Osteoblast (primary cell): ENCODE results near the gene NLGN1. TPM values are rescaled to one million over a fixed set of nuclear protein-coding genes. Genes with fewer than 3 reads are reported as not detected.
"Not testable (repeated sequence)": the region's sequence is repeated elsewhere in the genome, so short reads cannot be mapped to it uniquely, and the experiment has no call there.

ENCODE experiments used
- DNase-seq: peaks from one replicate; pipeline ENCODE4 v3.0.0; 2011; ENCODE audit warnings: low spot score, mixed read lengths; ENCODE audit not compliant: insufficient read length; ENCODE audit errors: missing footprints
- H2AFZ ChIP-seq: 2 replicates; pipeline ENCODE4 v1.6.0; 2011; ENCODE audit warnings: mild to moderate bottlenecking, low read length
- H3K27ac ChIP-seq: 2 replicates; pipeline ENCODE4 v1.5.1; 2011; ENCODE audit warnings: mild to moderate bottlenecking, low read depth, low read length, moderate library complexity
- H3K27me3 ChIP-seq: 2 replicates; pipeline ENCODE4 v1.6.0; 2012; ENCODE audit warnings: mild to moderate bottlenecking, control low read depth, inconsistent platforms, low read length, moderate library complexity; ENCODE audit not compliant: insufficient read depth
- H3K36me3 ChIP-seq: 2 replicates; pipeline ENCODE4 v1.5.1; 2011; ENCODE audit warnings: mild to moderate bottlenecking, low read length, control low read depth, moderate library complexity; ENCODE audit not compliant: insufficient read depth
- H3K4me1 ChIP-seq: 2 replicates; pipeline ENCODE4 v1.5.1; 2011; ENCODE audit warnings: mild to moderate bottlenecking, low read length, control low read depth, moderate library complexity; ENCODE audit not compliant: insufficient read depth
- H3K4me2 ChIP-seq: 2 replicates; pipeline ENCODE4 v1.6.0; 2011; ENCODE audit warnings: mild to moderate bottlenecking, low read length; ENCODE audit not compliant: insufficient read depth
- H3K4me3 ChIP-seq: fragments of 200-600 bp; sonication (generic); 3 replicates; pipeline ENCODE4 v1.5.1; 2012; ENCODE audit warnings: mild to moderate bottlenecking, low read length, inconsistent platforms; ENCODE audit not compliant: insufficient read depth
- H3K79me2 ChIP-seq: 2 replicates; pipeline ENCODE4 v1.6.0; 2012; ENCODE audit warnings: mild to moderate bottlenecking, low read length, control low read depth, inconsistent platforms; ENCODE audit not compliant: insufficient read depth
- H3K9me3 ChIP-seq: 2 replicates; pipeline ENCODE4 v1.5.1; 2011; ENCODE audit warnings: low read depth, low read length, control low read depth
- H4K20me1 ChIP-seq: 2 replicates; pipeline ENCODE4 v1.6.0; 2012; ENCODE audit warnings: mild to moderate bottlenecking, low read length, control low read depth; ENCODE audit not compliant: insufficient read depth
- CTCF ChIP-seq: IDR thresholded peaks from 2 replicates; pipeline ENCODE4 v1.5.1; 2011; ENCODE audit warnings: mild to moderate bottlenecking, low read depth, low read length, moderate library complexity; ENCODE audit errors: extremely low read depth
- total RNA-seq: library from RNA; depleted of rRNA; stranded (reverse); fragments of >200 nt; gene quantifications from 2 replicates; pipeline ENCODE4 v1.2.3, GENCODE V29; 2012

Gene NLGN1
- total RNA-seq, 1 donor = 9.0 TPM

GRCh38 chr3:173440514-173440913, 43.0 kb downstream of the NLGN1 start:
- Histone ChIP-seq H3K36me3 (no peaks in the 10 kb centered on the region), H4K20me1 (no peaks in the 10 kb centered on the region), H3K4me3 (no peak overlapping the region), H3K4me1 (no peaks in the 10 kb centered on the region), H3K27me3 (no peaks in the 10 kb centered on the region), H2AFZ (no peak overlapping the region), H3K9me3 (no peaks in the 10 kb centered on the region), H3K79me2 (no peaks in the 10 kb centered on the region), H3K27ac (no peak overlapping the region), H3K4me2 (no peak overlapping the region)
- TF ChIP-seq CTCF = no peak
- no peak for DNase-seq

- H3K79me2 ChIP-seq, H3K4me2 ChIP-seq, H3K27me3 ChIP-seq, H3K4me3 ChIP-seq, H3K4me1 ChIP-seq, DNase-seq, H3K36me3 ChIP-seq, H4K20me1 ChIP-seq, H2AFZ ChIP-seq, H3K9me3 ChIP-seq, H3K27ac ChIP-seq: not testable (repeated sequence)
Measured at GRCh38 chr3:173451561-173451960, 54.0 kb downstream of the NLGN1 start.

- no peak for TF ChIP-seq CTCF
- Histone ChIP-seq H3K27me3 (no peaks in the 10 kb centered on the region), H3K4me3 (no peak overlapping the region), H3K4me2 (no peak overlapping the region), H3K27ac (no peak overlapping the region), H3K4me1 (no peaks in the 10 kb centered on the region), H3K36me3 (no peaks in the 10 kb centered on the region), H2AFZ (no peak overlapping the region), H3K9me3 (no peaks in the 10 kb centered on the region), H3K79me2 (no peaks in the 10 kb centered on the region), H4K20me1 (no peaks in the 10 kb centered on the region)
- no peak for DNase-seq
Measured at GRCh38 chr3:173463250-173463649, 65.7 kb downstream of the NLGN1 start.

GRCh38 chr3:173465112-173465511, 67.6 kb downstream of the NLGN1 start:
- H3K27me3 ChIP-seq = no peaks in the 10 kb centered on the region
- H3K36me3 ChIP-seq = no peaks in the 10 kb centered on the region
- DNase-seq = peak; percentile 50
- TF ChIP-seq CTCF = no peak
- no peaks in the 10 kb centered on the region for H4K20me1 ChIP-seq
- H3K27ac ChIP-seq = no peak overlapping the region
- H3K4me1 ChIP-seq = no peaks in the 10 kb centered on the region
- no peaks in the 10 kb centered on the region for H3K79me2 ChIP-seq
- H3K4me2 ChIP-seq = no peak overlapping the region
- no peak overlapping the region for H2AFZ ChIP-seq
- no peak overlapping the region for H3K4me3 ChIP-seq
- no peaks in the 10 kb centered on the region for H3K9me3 ChIP-seq
